ENCODE measurements around the gene MAP7D2.

Gene MAP7D2

DNA sequence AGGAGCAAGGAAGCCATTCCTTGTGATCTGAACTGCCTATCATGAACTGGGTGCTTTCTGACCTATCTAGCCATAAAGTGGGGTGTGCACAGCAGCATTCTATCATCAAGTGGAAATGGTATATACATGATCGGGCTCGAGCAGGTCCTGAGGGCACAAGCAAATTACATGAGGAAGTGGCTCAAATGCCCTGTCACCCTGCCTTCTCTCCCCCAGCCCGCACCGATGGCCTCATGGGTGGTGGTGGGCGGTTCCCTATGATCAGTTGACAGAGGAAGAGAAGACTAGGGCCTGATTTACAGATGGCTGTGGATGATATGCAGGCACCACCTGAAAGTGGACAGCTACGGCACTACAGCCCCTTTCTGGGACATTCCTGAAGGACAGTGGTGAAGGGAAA, 79.5 kb downstream of the MAP7D2 start:
- no peak for DNase-seq

DNA sequence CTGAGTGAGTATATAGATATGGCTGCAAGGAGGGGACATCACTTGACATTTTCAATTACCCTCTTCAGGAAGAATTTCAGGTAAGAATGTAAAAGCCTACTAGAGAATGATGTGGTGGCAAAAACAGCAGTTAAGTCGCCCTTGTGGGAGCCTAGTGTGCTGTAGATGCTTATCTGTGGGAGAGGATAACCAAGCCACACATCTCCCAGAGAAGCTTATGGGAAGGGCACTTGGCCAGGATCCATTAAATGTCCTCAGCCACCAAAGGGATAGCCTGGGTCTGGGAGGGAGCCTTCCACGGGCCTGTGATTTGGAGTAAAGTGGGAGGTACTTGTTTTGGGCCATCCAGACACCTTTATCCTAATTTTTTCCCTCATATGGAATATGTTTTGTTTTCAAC, 84.5 kb downstream of the MAP7D2 start:
- DNase-seq = no peak

DNA sequence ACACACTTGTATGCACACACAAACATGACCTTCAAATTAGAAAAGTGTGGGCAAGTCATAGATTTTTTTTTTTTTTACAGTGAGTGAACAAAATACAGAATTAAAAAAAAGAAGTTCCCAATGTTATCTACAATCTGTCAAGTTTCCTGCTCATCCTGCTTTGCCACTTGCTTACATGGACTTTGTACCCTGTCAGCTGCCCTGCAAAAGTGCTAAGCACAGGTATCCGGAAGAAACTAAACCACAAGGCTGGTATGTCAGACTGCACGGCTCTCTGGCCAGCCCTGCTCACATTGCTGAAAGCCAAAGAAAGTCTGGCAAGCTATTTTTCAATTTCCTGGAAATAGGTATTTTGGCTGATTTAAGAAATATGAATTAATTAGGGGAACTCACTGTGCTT, 87.0 kb downstream of the MAP7D2 start:
- no peak for DNase-seq

DNA sequence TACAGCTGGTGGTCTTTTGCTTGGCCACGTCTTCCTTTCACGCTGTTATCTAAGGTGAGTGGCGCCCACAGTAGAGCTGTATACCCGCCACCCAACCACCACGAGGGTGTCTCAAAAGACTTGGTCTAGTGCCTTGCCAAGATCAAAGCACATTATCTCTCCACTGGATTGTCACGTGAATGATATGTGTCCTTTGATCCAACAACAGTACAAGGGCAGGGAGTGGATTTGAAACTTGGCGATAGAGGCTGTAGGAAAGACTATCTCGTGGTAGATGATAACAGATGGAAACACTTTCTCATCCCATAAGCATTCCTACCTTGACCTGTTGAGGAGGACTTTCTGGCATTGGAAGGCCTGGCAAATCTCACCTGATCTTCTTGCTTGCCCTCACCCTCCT, 88.1 kb downstream of the MAP7D2 start:
- DNase-seq = no peak

DNA sequence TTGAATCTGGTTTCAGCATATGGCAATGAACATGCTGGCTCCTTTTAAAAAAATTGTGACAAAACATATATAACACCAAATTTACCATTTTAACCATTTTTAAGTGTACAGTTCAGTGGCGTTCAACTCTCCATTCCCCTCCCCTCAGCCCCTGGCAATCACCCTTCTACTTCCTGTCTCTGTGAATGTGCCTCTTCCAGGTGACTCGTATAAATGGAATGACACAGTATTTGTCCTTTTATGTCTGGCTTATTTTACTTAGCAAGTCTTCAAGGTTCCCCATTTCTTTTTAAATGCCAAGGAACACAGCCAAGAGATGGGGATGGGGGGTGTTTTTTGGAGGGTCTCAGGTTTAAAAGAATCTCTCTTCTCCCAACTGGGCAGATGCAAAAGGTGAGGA, 90.4 kb downstream of the MAP7D2 start:
- no peak for DNase-seq

DNA sequence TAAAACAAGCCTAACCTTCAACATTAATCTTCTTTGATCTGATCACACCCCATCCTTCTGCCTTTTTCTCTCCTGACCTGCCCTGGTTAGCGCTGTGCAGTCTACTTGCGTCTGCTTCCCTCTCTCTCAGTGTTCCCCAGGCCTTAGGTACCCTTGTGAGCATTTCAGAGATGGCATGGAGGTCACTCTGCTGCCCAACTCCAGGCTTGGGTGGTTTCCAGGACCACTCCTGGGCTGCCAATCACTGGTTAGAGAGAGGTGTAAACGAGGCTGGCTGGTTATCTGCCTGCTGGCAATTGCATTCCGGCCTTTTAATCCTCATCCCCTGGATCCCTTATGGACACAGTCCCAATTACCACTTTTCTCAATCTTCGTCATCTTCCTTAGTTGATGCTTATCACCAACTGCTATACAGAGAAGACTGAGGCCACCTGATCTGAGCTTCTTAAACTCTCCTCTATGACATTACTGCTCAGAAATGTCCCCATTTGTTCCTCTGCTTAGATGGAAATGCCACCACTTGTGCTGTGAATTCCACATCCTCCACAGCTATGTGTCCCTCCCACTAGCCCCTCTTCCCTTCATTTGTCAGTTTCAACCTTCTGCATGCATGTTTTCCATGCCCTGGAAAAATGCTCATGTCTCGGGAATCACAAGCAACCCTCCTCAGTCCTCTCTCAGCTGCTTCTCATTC, 96.9 kb downstream of the MAP7D2 start:
- no peak for DNase-seq

DNA sequence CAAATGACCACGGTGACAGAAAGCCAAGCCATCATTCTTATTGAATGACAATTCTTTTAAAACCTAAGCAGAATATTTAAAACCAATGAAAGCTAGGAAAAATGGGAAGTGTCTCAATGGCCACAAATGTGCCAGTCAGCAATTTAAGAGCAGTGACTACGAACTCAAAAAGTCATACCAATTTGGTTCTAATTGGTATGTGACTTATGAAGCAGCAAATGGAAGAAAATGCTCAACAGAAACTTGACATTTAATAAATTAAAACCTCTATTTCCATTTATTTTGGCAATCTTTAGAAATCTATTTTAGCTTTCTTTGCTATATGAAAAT, 100.1 kb downstream of the MAP7D2 start:
- no peak for DNase-seq

DNA sequence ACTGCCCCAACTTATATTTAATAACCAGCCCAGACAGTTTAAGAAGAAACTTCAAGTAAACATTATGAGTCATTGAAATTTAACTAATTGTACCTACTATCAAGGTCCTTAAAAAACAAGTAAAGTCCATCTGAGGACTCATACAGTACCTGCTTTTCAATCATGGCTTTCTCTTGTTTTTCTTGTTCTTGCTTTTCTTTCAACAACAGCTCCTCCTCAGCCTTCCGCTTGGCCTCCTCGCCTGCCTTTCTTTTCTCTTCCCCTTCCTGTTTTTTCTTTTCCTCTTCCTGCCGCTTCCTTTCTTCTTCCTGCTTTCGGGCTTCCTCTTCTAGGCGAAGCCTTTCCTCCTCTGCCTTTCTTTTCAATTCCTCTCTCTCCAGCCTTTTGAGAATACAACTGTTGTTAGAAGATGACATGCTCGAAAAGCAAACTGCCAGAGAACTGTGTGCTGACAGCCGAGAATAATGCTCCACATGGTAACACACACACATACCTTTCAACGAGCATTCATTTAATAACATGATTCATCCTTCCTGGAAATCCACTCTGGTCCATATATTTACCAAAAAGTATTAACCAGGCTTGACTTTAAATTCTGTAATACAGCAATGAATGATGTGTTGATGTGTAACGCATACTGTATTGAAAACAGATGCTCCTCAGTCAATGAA, 100.6 kb downstream of the MAP7D2 start:
- DNase-seq = no peak

DNA sequence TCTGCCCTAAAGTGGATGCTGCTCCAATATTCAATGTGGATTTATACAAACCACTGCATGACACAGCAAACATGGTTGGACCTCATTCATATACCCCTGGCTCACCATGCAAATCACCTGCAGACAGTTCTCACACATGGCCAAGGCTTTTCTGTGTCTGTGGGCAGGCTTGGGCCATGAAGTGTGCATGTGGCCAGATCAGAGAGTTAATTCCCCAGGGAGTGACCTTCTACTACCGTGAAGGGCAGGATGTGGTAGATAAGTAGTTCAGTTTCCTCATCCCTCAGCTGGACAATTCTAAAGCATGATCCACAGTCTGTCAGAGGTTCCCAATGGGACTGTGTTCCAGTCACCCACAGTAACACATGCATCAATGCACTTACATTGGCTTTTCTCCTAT, 101.3 kb downstream of the MAP7D2 start:
- DNase-seq = no peak

DNA sequence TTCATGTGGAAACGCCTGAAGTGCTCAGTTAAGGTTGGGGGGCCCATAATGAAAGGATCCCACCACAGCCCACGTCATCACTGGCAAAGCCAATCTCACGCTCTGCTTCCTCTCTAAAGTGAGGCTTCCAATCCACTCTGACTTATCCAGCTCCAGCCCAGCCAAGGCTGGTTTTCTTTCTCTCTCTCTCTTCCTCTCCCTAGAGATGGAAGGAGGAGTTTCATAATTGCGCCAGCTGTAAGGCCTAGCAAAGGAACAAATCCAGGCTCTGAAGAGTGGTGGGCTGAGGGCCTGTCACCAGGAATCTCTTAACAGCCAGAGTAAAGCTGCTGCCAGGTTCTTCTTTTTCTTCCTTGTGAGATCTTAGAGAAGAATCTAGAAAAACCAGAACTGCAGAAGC, 105.1 kb downstream of the MAP7D2 start:
- DNase-seq = no peak

DNA sequence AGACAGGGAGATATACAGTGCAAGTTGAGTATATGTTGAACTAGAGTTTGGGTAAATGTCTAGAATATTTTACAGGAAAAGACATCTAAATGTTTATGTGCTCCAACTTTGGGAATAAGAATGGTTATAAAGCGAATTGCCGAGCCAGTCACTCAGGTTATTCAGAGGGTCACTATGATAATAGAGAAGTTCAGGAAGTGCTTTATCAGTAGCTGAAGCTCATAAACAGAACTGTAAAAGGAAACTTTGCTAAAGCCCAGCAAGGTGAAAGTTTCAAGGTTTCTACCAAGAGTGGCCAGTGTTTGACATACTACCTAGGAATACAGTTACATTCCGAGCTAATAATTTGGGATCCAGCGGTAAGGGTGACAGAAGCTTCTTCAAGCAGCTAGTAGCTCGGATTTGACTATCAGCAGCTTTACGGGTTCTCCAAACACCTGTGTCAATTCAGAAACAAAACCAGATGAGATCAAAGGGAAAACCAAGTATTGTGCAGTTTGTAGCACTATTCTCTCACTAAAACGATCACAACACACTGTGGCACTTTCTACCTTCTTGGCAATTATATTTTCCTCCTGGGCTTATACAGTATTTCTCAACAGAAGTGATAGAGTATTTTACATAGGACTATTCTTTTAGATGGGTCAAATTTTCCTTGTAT, 108.6 kb downstream of the MAP7D2 start:
- no peak for DNase-seq

DNA sequence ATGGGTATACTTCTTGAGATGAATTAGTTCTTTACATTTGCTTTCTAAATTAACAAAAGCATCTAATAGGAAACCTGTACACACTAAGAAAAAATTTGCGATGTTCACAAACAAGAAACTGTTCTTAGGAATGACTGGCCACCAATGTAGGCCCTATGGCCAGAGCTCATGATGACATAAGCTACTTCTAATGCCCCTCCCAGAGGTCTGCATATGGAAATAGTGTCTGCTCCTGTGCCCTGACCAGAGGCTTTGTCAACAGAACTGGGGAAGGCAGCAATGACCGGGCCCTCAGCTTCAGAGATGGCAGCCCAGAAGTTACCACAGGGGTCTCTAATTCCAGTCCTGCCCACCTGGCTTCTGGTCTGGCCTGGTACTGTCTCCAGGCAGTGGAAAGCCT, 110.8 kb downstream of the MAP7D2 start:
- DNase-seq = no peak

DNA sequence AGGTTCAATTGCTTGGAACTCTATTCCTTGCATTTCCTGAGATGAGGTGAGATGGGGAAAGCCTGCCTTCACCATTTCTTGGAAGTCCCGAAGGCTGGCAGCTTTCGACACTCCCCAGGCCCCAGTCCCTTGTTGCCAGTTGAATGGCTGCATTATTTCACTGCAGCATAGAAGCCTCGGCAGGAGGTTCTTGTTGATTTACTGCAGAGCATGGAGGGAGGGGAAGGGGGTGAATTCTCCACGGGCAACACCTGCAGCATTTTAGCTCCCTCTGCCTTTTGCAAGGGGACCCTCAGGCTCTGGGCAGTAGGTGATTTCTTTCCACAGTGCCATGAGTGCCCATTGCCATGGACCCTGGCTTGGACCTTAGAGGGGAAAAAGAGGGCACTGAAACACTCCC, 115.1 kb downstream of the MAP7D2 start:
- DNase-seq = no peak

DNA sequence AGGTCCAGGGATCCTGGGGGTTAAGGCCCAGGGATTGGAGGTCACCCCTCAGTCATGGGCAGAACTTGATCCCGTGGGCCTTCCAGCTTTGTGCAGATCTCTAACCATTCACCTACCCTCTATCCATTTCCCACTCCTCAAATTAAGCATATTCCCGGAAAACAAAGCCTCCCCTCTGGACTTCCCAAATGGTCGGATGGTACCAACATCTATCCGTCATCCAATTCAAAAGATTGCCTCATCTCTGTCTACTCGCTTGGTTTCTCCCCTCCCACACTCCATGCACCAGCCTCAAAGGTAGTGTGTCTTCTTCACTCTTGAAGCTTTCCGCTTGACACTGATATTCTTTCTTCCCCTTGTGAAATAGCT, 125.4 kb downstream of the MAP7D2 start:
- peak; percentile 1 for DNase-seq

DNA sequence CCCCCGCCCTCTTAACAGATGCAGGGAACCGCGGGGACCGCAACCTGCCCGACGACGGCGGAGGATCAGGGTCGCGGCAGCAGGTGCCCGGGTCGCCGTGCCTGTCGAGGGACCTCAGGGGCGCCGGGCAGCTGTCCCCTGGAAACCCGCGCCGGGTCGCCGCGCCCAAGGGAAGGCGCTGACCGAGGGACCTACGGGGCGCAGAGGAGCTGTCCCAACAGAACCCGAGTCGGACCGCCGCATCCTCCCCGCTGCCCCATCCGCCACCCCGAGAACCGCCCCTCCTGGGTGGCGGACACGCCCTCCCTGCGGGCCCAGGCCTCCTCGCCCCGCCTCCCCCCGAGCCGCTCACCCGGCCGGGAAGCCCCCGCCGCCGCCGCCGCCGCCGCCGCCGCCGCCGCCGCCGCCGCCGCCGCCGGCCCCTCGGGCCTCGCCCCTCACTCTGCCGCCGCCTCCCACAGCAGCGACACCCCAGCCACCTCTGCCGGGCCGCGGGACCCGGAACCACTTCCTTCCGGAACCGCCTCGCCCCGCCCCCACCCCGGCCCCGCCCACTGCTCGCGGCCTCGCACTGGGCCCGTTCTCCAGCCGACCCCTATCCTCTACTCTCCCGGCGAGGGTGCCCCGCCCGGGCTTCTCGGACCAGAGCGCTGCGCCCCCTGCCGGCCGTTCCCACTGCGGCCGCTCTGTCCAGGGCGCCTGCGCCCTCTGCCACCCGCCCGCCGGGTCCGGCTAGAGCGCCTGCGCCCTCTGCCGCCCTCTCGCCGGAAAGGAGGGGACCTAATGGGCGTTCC, 126.0 kb downstream of the MAP7D2 start, which contains the start of gene BCLAF3:
TSS of gene BCLAF3 (minus strand) at position 506 of the 794 bp plus-strand sequence. CDS start 20,797 bp downstream, outside the sequence.
- DNase-seq = peak; percentile 86

DNA sequence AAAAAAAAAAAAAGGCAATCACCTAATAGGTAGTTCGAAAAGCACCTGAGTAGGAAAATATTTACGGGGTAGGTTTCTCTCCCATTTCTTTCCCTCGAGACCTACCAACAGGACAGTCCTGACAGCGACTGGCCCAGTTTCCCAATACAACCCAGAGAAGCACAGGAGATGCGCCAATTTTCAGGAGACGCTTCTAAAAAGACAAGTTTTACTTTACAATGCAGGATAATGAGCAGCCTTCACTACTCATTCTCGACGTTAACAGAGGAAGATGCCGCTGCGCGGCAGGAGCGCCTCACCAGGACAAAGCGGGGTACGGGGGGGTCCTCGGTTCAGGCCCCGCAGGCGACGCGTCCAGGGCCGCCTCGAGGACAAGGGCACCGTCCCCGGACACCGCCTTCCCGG, 126.6 kb downstream of the MAP7D2 start:
- DNase-seq = no peak

DNA sequence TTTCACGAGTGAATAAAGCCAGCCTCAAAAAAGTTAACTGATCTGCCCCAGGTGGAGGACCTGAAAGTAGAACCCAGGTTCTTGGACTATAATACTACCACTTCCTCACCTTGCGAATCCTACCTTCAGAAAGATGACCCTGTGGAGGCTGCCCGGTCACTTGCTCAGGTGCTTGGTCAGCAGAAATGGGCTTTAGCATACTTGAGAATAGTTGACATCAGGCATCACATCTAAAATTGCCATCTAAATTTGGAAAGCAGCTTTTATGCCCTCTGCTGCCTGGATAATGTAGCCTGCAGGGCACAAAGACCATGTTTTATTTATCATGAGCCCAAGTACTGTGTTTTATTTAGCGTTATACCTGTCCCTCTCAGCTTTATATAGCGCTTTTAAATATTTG, 128.9 kb downstream of the MAP7D2 start:
- no peak for DNase-seq

DNA sequence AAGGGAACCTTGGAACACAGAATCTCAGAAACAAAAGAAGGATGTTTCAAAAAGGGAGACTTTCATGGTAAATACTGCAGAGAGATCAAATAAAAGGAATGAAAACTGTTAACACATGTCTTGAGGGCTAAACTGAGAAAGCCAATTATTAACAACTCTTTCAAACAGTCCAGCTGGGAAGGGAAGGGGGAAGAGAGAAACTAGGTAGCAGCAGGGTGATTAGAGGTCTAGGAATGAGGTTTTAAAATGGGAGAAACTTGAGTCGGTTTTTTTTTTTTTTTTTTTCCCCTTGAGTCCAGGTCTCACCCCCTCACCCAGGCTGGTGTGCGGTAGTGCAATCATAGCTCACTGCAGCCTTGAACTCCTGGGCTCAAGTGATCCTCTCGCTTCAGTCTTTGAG, 130.2 kb downstream of the MAP7D2 start:
- no peak for DNase-seq

DNA sequence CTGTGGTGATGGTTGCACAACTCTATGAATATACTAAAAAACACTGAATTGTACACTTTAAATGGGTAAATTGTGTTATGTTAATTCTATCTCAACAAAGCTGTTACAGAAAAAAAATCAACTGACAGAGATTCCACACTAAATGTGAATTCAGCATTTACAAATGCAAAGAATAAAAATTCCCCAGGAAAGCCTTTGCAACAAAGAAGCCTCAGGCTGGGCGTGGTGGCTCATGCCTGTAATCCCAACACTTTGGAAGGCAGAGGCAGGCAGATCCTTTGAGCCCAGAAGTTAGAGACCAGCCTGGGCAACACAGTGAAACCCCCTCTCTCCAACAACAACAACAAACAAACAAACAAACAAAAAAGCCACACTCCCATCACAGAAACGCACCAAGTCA, 134.8 kb downstream of the MAP7D2 start:
- no peak for DNase-seq

DNA sequence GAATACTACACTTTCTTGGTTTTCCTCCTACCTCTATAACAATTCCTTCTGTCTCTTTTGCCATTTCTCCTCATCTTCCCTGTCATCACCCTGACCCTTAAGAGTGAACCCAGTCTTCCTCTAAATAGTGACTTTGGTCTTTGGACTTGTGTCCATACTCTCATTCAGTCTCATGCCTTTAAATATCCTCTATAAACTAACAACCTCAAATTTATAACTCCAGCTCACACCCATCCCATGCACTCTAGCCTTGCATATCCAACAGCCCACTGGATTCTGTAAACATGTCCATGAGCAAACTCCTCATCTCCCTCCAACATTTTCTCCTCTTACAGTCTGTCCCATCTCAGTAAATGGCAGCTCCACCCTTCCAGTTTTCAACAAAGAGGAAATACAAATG, 140.9 kb downstream of the MAP7D2 start:
- DNase-seq = no peak

DNA sequence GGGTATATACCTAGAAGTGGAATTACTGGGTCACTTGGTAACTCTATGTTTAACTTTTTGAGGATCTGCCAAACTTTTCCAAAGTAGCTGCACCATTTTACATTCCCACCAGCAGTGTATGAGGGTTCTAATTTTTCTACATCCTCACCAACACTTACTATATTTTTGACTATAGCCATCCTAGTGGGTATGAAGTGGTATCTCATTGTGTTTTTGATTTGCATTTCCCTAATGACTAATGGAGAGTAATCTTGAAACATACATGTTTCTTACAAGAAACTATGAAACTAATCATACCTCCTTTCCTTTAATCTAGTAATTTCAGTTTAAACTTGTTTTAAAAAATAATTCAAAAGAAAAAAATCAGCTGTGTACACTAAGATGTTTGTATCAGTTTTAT, 143.7 kb downstream of the MAP7D2 start:
- DNase-seq = no peak

DNA sequence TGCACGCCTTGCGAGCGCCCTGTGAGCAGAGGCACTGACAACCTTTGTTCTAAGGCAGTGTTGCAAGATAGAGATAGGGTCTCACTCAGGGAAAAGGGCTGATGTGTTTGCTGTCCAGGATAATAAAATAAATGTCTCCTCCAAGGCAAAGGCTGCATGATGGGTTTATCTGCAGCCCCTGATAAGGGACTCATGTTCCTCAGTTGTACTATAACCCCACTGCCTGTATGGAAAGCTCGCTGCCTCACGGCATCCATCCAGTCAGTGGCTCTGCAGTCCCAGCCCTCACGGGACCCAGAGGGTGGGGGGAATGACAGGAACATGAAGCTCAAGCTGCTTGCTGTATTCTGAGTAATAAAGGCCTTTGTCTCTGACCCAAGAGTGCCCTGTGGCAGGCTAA, 148.4 kb downstream of the MAP7D2 start:
- no peak for DNase-seq

DNA sequence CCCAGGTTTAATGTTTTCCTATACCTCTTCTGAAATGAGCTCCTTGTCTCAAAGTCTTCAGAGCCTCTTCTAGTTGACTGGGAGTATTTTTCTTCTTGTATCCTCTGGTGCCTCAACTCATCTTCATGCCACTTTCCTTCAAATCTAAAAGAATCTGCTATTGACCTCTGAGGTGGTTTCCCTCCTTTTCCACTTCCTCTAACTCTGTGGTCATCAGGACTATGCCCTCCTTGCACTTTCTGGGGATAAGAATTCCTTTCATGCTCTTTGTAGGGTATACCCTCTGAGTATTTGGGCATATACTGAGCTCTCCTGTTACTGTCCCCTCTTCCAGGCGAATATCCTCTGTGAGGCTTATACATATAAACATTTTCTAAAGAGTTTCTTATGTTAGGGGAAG, 150.7 kb downstream of the MAP7D2 start:
- DNase-seq = no peak

Measured in stimulated activated CD4-positive, alpha-beta T cell treated with anti-CD3 and anti-CD28 coated beads, Interleukin-1b, Interleukin-23, amount 100 ng/mL, for 48 hours (primary cell).